Neuronal stem cell (in vitro differentiated cells): Measurements from ENCODE around the gene TRABD2A.
"Not testable (repeated sequence)": the region's sequence is repeated elsewhere in the genome, so short reads cannot be mapped to it uniquely, and the experiment has no call there.

Experiments
- DNase-seq: peaks from one replicate; pipeline ENCODE4 v3.0.0-alpha.2; 2013; ENCODE audit warnings: low spot score
- H2AFZ ChIP-seq: one replicate; pipeline ENCODE4 v1.6.1; 2013; ENCODE audit warnings: mild to moderate bottlenecking, low read length, inconsistent platforms
- H2AK5ac ChIP-seq: 2 replicates; pipeline ENCODE4 v1.6.1; 2013; ENCODE audit warnings: low read depth, mild to moderate bottlenecking, inconsistent platforms, low read length, moderate library complexity, mixed read lengths
- H2BK120ac ChIP-seq: 2 replicates; pipeline ENCODE4 v1.6.1; 2013; ENCODE audit warnings: low read depth, mild to moderate bottlenecking, inconsistent platforms, low read length, moderate library complexity, mixed read lengths
- H2BK12ac ChIP-seq: one replicate; pipeline ENCODE4 v1.6.1; 2013; ENCODE audit warnings: low read length, inconsistent platforms
- H2BK15ac ChIP-seq: 2 replicates; pipeline ENCODE4 v1.6.1; 2013; ENCODE audit warnings: mild to moderate bottlenecking, low read length, inconsistent platforms, mixed read lengths
- H2BK5ac ChIP-seq: one replicate; pipeline ENCODE4 v1.6.1; 2013; ENCODE audit warnings: inconsistent platforms, mild to moderate bottlenecking, low read length, moderate library complexity
- H3K14ac ChIP-seq: one replicate; pipeline ENCODE4 v1.6.1; 2013; ENCODE audit warnings: low read length, inconsistent platforms
- H3K18ac ChIP-seq: 2 replicates; pipeline ENCODE4 v1.6.1; 2013; ENCODE audit warnings: low read length, inconsistent platforms
- H3K23ac ChIP-seq: 2 replicates; pipeline ENCODE4 v1.6.1; 2013; ENCODE audit warnings: low read depth, mild to moderate bottlenecking, mixed read lengths, low read length, inconsistent platforms; ENCODE audit not compliant: poor library complexity
- H3K27ac ChIP-seq: replicated peaks from 3 replicates; pipeline ENCODE4 v1.5.1; 2013; ENCODE audit warnings: low read length, inconsistent platforms
- H3K27me3 ChIP-seq, 3 experiments: 2 replicates each; pipeline ENCODE4 v1.6.1; 2013; ENCODE audit warnings: low read length in 3 of 3, mild to moderate bottlenecking in 2 of 3, inconsistent platforms in 1 of 3, low read depth in 1 of 3, mixed read lengths in 1 of 3, moderate library complexity in 1 of 3; ENCODE audit not compliant: control insufficient read depth in 3 of 3, insufficient read depth in 3 of 3
- H3K36me3 ChIP-seq, 2 donors: replicated peaks in 1 of 2; 2 replicates each; pipeline ENCODE4 v1.6.1; 2013; ENCODE audit warnings: low read length in 2 of 2; ENCODE audit not compliant: control insufficient read depth in 2 of 2, insufficient read depth in 2 of 2
- H3K4ac ChIP-seq: 2 replicates; pipeline ENCODE4 v1.6.1; 2013; ENCODE audit warnings: inconsistent platforms, mild to moderate bottlenecking, low read length, moderate library complexity
- H3K4me1 ChIP-seq, 2 donors: 1 replicate in 1 of 2; 2 replicates in 1 of 2; pipeline ENCODE4 v1.6.1; 2013; ENCODE audit warnings: low read length in 2 of 2, low read depth in 1 of 2; ENCODE audit not compliant: control insufficient read depth in 2 of 2, insufficient read depth in 1 of 2
- H3K4me2 ChIP-seq: one replicate; pipeline ENCODE4 v1.6.1; 2013; ENCODE audit warnings: mild to moderate bottlenecking, low read length, inconsistent platforms; ENCODE audit not compliant: insufficient read depth, poor library complexity, severe bottlenecking
- H3K4me3 ChIP-seq, 2 donors: 2 replicates each; pipeline ENCODE4 v1.5.1; 2013; ENCODE audit warnings: low read length in 2 of 2, mild to moderate bottlenecking in 2 of 2, inconsistent platforms in 1 of 2, moderate library complexity in 1 of 2
- H3K79me1 ChIP-seq: one replicate; pipeline ENCODE4 v1.6.1; 2013; ENCODE audit warnings: low read depth, mild to moderate bottlenecking, inconsistent platforms, low read length, moderate library complexity
- H3K9ac ChIP-seq: one replicate; pipeline ENCODE4 v1.6.1; 2013; ENCODE audit warnings: mild to moderate bottlenecking, low read depth, low read length, inconsistent platforms; ENCODE audit not compliant: poor library complexity
- H3K9me3 ChIP-seq, 2 donors: replicated peaks in 1 of 2; 2 replicates each; pipeline versions ENCODE3 to v1.6.1; 2013; ENCODE audit warnings: low read length in 2 of 2, mild to moderate bottlenecking in 2 of 2, inconsistent platforms in 1 of 2, low read depth in 1 of 2, mixed read lengths in 1 of 2, moderate library complexity in 1 of 2; ENCODE audit not compliant: control insufficient read depth in 2 of 2, insufficient read depth in 1 of 2
- H4K8ac ChIP-seq: one replicate; pipeline ENCODE4 v1.6.1; 2013; ENCODE audit warnings: low read depth, mild to moderate bottlenecking, inconsistent platforms, low read length, moderate library complexity
- H4K91ac ChIP-seq: one replicate; pipeline ENCODE4 v1.6.1; 2013; ENCODE audit warnings: low read length, low read depth, mild to moderate bottlenecking, inconsistent platforms; ENCODE audit not compliant: poor library complexity
- WGBS, 2 donors: extraction: QIAGEN DNeasy Blood & Tissue Kit; methylation state at CpG; one replicate each; pipeline ENCODE4 v1.1.7; 2013; ENCODE audit warnings: missing lambda C conversion rate in 2 of 2, mixed read lengths in 1 of 2; ENCODE audit not compliant: insufficient read length in 2 of 2, insufficient replicate concordance in 1 of 2; ENCODE audit errors: extremely low coverage in 2 of 2; 5-methylcytosine and 5-hydroxymethylcytosine counted together

Gene TRABD2A

DNA sequence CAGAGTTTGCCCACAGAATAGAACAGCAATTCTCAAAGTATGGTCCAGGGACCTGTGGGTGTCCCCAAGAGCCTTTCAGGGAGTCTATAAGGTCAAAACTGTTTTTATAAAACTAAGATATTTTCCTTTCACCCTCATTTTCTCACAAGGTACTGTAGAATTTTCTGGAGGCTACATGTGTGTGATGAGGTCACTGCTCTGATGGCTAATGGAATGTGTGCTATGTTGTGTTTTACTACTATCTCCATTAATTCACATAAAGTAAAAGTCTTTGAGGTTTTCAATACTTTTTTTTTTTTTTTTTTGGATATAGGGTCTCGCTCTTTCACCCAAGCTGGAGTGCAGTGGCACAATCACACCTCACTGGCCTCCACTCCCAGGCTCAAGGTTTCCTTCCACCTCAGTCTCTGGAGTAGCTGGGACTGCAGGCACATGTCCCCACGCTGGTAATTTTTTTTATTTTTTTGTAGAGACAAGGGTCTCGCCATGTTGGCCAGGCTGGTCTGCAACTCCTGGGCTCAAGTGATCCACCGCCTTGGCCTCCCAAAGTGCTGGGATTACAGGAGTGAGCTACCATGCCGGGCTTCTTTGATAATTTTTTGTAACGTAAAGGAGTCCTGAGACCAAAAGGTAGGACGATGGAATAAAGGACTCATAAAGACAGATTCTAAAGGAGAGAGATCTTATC lies 1.8 kb downstream of the TRABD2A start:
- H4K8ac ChIP-seq = no peak overlapping the region
- H2BK15ac ChIP-seq = no peak overlapping the region
- no peak overlapping the region for H3K4me3 ChIP-seq
- no peak overlapping the region for H2AK5ac ChIP-seq
- no peak overlapping the region for H3K27ac ChIP-seq
- no peak overlapping the region for H2BK12ac ChIP-seq
- H3K23ac ChIP-seq = no peak overlapping the region
- no peaks in the 10 kb centered on the region for H3K9me3 ChIP-seq
- H2BK120ac ChIP-seq = no peak overlapping the region
- WGBS, 2 donors = no CpG with 5 or more reads among the region's 7 CpGs
- no peak overlapping the region for H3K4ac ChIP-seq
- H3K79me1 ChIP-seq = no peaks in the 10 kb centered on the region
- H3K4me1 ChIP-seq = peaks cover 5 to 14% of the 10 kb centered on the region in 2 donors
- H3K36me3 ChIP-seq = no peaks in the 10 kb centered on the region
- H3K14ac ChIP-seq = no peak overlapping the region
- H3K4me2 ChIP-seq = no peak overlapping the region
- no peak overlapping the region for H2BK5ac ChIP-seq
- H3K18ac ChIP-seq = no peak overlapping the region
- no peak overlapping the region for H2AFZ ChIP-seq
- peaks cover 2 to 78% (median 33%) of the 10 kb centered on the region in 3 experiments for H3K27me3 ChIP-seq
- H3K9ac ChIP-seq = no peak overlapping the region
- DNase-seq = no peak
- H4K91ac ChIP-seq = no peak overlapping the region

DNA sequence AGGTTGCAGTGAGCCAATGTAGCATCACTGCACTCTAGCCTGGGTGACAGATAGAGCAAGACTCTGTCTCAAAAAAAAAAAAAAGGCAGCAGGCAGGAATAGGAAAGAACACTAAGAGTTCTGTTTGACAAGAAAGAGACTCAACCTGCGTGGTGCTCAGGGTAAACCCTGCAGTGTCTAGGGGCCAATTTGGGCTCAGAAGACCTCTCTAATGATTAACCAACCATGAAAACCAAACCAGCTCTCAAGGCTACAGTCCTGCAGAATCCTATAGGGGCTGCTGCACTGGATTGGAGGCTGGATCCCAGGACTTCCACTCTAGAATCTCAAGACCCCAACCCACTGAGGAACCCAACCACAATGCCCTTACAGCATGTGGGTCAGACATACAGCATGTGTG lies 2.4 kb downstream of the TRABD2A start:
- no peak overlapping the region for H2AFZ ChIP-seq
- H2BK120ac ChIP-seq = no peak overlapping the region
- no peaks in the 10 kb centered on the region for H3K36me3 ChIP-seq
- no peak overlapping the region for H3K4me2 ChIP-seq
- no peak overlapping the region for H4K91ac ChIP-seq
- no peak overlapping the region for H3K23ac ChIP-seq
- no peak overlapping the region for H3K27ac ChIP-seq
- no peak for DNase-seq
- no peak overlapping the region for H4K8ac ChIP-seq
- no peak overlapping the region for H3K18ac ChIP-seq
- H3K27me3 ChIP-seq = peaks cover 2 to 72% (median 33%) of the 10 kb centered on the region in 3 experiments
- peaks cover 5 to 14% of the 10 kb centered on the region in 2 donors for H3K4me1 ChIP-seq
- H3K14ac ChIP-seq = no peak overlapping the region
- H3K4ac ChIP-seq = no peak overlapping the region
- no peak overlapping the region for H3K9ac ChIP-seq
- no peak overlapping the region for H2AK5ac ChIP-seq
- no peak overlapping the region for H2BK12ac ChIP-seq
- no peaks in the 10 kb centered on the region for H3K9me3 ChIP-seq
- WGBS, 2 donors = no CpG with 5 or more reads among the region's 1 CpG
- no peaks in the 10 kb centered on the region for H3K79me1 ChIP-seq
- no peak overlapping the region for H2BK5ac ChIP-seq
- no peak overlapping the region for H2BK15ac ChIP-seq
- no peak overlapping the region for H3K4me3 ChIP-seq

DNA sequence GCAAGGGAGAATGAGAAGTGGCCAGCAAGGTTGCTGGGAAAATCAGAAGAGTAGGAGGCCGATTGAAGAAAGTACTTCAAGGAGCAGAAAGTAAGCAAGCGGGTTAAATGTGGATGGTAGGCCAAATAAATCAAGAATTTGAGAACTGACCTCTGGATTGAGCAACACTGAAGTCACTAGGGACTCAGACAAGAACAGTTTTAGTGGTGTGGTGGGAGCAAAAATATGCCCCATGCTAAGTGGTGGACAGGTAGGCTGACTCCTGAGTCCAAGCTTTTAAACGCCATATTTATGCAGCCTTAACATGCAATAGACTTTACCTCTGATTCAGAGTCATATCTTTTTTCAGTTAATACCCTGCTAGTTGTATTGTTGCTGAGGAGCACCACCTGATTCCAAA lies 4.5 kb downstream of the TRABD2A start:
- no peak overlapping the region for H3K14ac ChIP-seq
- no peak overlapping the region for H2AFZ ChIP-seq
- H4K8ac ChIP-seq = no peak overlapping the region
- no peaks in the 10 kb centered on the region for H3K36me3 ChIP-seq
- H3K23ac ChIP-seq = no peak overlapping the region
- WGBS, 2 donors = no CpG with 5 or more reads among the region's 3 CpGs
- H3K9me3 ChIP-seq = no peaks in the 10 kb centered on the region
- H2BK12ac ChIP-seq = no peak overlapping the region
- no peak overlapping the region for H3K9ac ChIP-seq
- H2BK120ac ChIP-seq = no peak overlapping the region
- no peak overlapping the region for H3K4me2 ChIP-seq
- H3K4ac ChIP-seq = no peak overlapping the region
- H2BK15ac ChIP-seq = no peak overlapping the region
- no peak overlapping the region for H2BK5ac ChIP-seq
- no peak overlapping the region for H3K4me3 ChIP-seq
- peaks cover 2 to 57% (median 25%) of the 10 kb centered on the region in 3 experiments for H3K27me3 ChIP-seq
- DNase-seq = no peak
- peaks cover 5 to 10% of the 10 kb centered on the region in 2 donors for H3K4me1 ChIP-seq
- no peak overlapping the region for H2AK5ac ChIP-seq
- H3K27ac ChIP-seq = no peak overlapping the region
- H3K18ac ChIP-seq = no peak overlapping the region
- H4K91ac ChIP-seq = no peak overlapping the region
- H3K79me1 ChIP-seq = no peaks in the 10 kb centered on the region

DNA sequence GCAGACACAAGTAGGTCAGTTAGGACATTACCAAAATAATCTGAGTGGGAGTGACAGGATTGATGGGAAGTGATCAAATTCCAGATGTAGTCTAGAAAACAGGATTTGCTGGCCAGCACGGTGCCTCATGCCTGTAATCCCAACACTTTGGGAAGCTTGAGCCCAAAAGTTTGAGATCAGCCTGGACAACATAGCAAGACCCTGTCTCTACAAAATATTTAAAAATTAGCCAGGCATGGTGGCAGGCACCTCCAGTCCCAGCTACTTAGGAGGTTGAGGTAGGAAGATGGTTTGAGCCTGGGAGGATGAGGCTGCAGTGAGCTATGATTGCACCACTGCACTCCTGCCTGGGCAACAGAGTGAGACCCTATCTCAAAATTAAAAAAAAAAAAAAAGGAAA lies 5.3 kb downstream of the TRABD2A start:
- not testable (repeated sequence) for H3K18ac ChIP-seq, H3K9ac ChIP-seq, H3K14ac ChIP-seq, H3K4ac ChIP-seq, H2BK15ac ChIP-seq, DNase-seq, H2BK12ac ChIP-seq, H3K27ac ChIP-seq, H3K79me1 ChIP-seq, H3K4me3 ChIP-seq, H2BK120ac ChIP-seq, H3K4me2 ChIP-seq, H2AFZ ChIP-seq, H2BK5ac ChIP-seq, H4K91ac ChIP-seq, H3K36me3 ChIP-seq, H3K4me1 ChIP-seq, H3K23ac ChIP-seq, H3K9me3 ChIP-seq, H4K8ac ChIP-seq, H2AK5ac ChIP-seq
- WGBS, 2 donors = no CpG with 5 or more reads among the region's 1 CpG
- H3K27me3 ChIP-seq = peaks cover 2 to 54% (median 20%) of the 10 kb centered on the region in 3 experiments
